Coronary artery (tissue), 2 donors: ENCODE measurements around the gene CCDC33.

Experiments
- DNase-seq: peaks from one replicate; pipeline ENCODE4 v3.0.0-alpha.2; 2017; ENCODE audit warnings: low spot score
- H3K27ac ChIP-seq, 2 donors: fragments of 200-600 bp; sonication (generic); one replicate each; pipeline ENCODE4 v1.5.1; 2016 to 2019
- H3K4me3 ChIP-seq: fragments of 200-600 bp; sonication (generic); 2 replicates; pipeline ENCODE4 v1.5.1; 2016; ENCODE audit warnings: mild to moderate bottlenecking, moderate library complexity
- TF ChIP-seq, protein P1 (sequence below): fragments of 200-600 bp; sonication (generic); IDR thresholded peaks from one replicate; pipeline ENCODE4 v1.5.1; 2019; ENCODE audit warnings: antibody characterized with exemption

CCDC33 gene

GRCh38 chr15:74381481-74381880, 145.4 kb downstream of the CCDC33 start:
- Histone ChIP-seq H3K4me3 (no peak overlapping the region), H3K27ac (no peak overlapping the region)
- no peak for DNase-seq
- TF ChIP-seq, protein P1, sequence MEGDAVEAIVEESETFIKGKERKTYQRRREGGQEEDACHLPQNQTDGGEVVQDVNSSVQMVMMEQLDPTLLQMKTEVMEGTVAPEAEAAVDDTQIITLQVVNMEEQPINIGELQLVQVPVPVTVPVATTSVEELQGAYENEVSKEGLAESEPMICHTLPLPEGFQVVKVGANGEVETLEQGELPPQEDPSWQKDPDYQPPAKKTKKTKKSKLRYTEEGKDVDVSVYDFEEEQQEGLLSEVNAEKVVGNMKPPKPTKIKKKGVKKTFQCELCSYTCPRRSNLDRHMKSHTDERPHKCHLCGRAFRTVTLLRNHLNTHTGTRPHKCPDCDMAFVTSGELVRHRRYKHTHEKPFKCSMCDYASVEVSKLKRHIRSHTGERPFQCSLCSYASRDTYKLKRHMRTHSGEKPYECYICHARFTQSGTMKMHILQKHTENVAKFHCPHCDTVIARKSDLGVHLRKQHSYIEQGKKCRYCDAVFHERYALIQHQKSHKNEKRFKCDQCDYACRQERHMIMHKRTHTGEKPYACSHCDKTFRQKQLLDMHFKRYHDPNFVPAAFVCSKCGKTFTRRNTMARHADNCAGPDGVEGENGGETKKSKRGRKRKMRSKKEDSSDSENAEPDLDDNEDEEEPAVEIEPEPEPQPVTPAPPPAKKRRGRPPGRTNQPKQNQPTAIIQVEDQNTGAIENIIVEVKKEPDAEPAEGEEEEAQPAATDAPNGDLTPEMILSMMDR = no peak

GRCh38 chr15:74382004-74382816, 146.1 kb downstream of the CCDC33 start:
- H3K4me3 ChIP-seq = no peak overlapping the region
- H3K27ac ChIP-seq = no peak overlapping the region
- no peak for DNase-seq
- TF ChIP-seq, protein P1 = peak; percentile 64

- DNase-seq = no peak
- TF ChIP-seq, protein P1 = no peak
- Histone ChIP-seq H3K27ac (no peak overlapping the region), H3K4me3 (no peak overlapping the region)
Observed at GRCh38 chr15:74383286-74383685, 147.2 kb downstream of the CCDC33 start.

- TF ChIP-seq, protein P1 = no peak
- no peak for DNase-seq
- Histone ChIP-seq H3K27ac (no peak overlapping the region), H3K4me3 (no peak overlapping the region)
Observed at GRCh38 chr15:74383695-74384565, 147.8 kb downstream of the CCDC33 start.

DNA sequence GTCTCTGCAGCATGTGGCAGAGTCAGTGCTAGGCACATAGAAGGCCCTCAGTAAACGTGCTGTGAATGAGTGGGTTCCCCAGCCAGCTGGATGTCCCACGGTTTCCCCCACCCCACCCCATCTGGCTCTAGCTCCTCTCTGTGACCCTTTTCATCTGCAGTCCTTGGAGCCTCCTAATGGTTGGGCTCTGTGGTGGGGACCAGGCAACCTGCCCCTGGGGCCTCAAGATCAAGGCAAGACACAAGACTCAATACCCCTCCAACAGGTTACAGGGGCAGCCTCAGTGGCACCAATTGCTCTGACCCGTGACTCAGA, 148.4 kb downstream of the CCDC33 start:
- Histone ChIP-seq H3K27ac (no peak overlapping the region), H3K4me3 (no peak overlapping the region)
- DNase-seq = no peak
- TF ChIP-seq, protein P1 = no peak

GRCh38 chr15:74384881-74385643, 148.9 kb downstream of the CCDC33 start:
- TF ChIP-seq, protein P1 = no peak
- Histone ChIP-seq H3K4me3 (no peak overlapping the region), H3K27ac (no peak overlapping the region)
- no peak for DNase-seq
